Mesenchymal stem cell (in vitro differentiated cells and primary cell): Measurements from ENCODE around the gene KLHL17.

ENCODE experiments used
- DNase-seq: peaks from one replicate; pipeline ENCODE4 v3.0.0-alpha.2; 2013
- H2AFZ ChIP-seq: one replicate; pipeline ENCODE4 v1.6.1; 2013; ENCODE audit warnings: low read depth, mild to moderate bottlenecking, control low read depth, inconsistent platforms, low read length, moderate library complexity
- H2AK5ac ChIP-seq: 2 replicates; pipeline ENCODE4 v1.6.1; 2013; ENCODE audit warnings: low read length, moderate library complexity, mild to moderate bottlenecking, inconsistent platforms; ENCODE audit not compliant: severe bottlenecking
- H2BK120ac ChIP-seq: one replicate; pipeline ENCODE4 v1.6.1; 2013; ENCODE audit warnings: low read depth, mild to moderate bottlenecking, inconsistent platforms, low read length, moderate library complexity
- H2BK12ac ChIP-seq, 2 experiments: one replicate each; pipeline ENCODE4 v1.6.1; 2013; ENCODE audit warnings: inconsistent platforms in 2 of 2, low read length in 2 of 2, mild to moderate bottlenecking in 2 of 2, moderate library complexity in 2 of 2, control low read depth in 1 of 2
- H2BK15ac ChIP-seq: one replicate; pipeline ENCODE4 v1.6.1; 2013; ENCODE audit warnings: mild to moderate bottlenecking, low read depth, inconsistent platforms; ENCODE audit not compliant: poor library complexity, severe bottlenecking
- H2BK5ac ChIP-seq: 2 replicates; pipeline ENCODE4 v1.6.1; 2013; ENCODE audit warnings: low read depth, mild to moderate bottlenecking, low read length, control low read depth, inconsistent platforms; ENCODE audit not compliant: poor library complexity, severe bottlenecking
- H3K14ac ChIP-seq, 2 experiments: one replicate each; pipeline ENCODE4 v1.6.1; 2013; ENCODE audit warnings: inconsistent platforms in 2 of 2, low read length in 2 of 2, control low read depth in 1 of 2, mild to moderate bottlenecking in 1 of 2, moderate library complexity in 1 of 2
- H3K18ac ChIP-seq, 2 experiments: one replicate each; pipeline ENCODE4 v1.6.1; 2013; ENCODE audit warnings: inconsistent platforms in 2 of 2, low read length in 2 of 2, control low read depth in 1 of 2, low read depth in 1 of 2, mild to moderate bottlenecking in 1 of 2
- H3K23ac ChIP-seq, 2 experiments: one replicate each; pipeline ENCODE4 v1.6.1; 2013; ENCODE audit warnings: inconsistent platforms in 2 of 2, low read length in 2 of 2, mild to moderate bottlenecking in 2 of 2, moderate library complexity in 2 of 2, control low read depth in 1 of 2
- H3K27ac ChIP-seq: 2 replicates; pipeline ENCODE4 v1.5.1; 2013; ENCODE audit warnings: mild to moderate bottlenecking, moderate library complexity, low read length, control low read depth, inconsistent platforms; ENCODE audit not compliant: poor library complexity, severe bottlenecking
- H3K27me3 ChIP-seq, 2 experiments: 2 replicates each; pipeline versions ENCODE4 v1.6.1 to v1.7.0; 2013; ENCODE audit warnings: low read length in 2 of 2, mild to moderate bottlenecking in 2 of 2, moderate library complexity in 2 of 2, control low read depth in 1 of 2, inconsistent platforms in 1 of 2; ENCODE audit not compliant: control insufficient read depth in 1 of 2, insufficient read depth in 1 of 2
- H3K36me3 ChIP-seq, 2 experiments: 2 replicates each; pipeline versions ENCODE4 v1.6.1 to v1.7.0; 2013; ENCODE audit warnings: low read length in 2 of 2, control low read depth in 1 of 2, inconsistent platforms in 1 of 2, low read depth in 1 of 2, mild to moderate bottlenecking in 1 of 2; ENCODE audit not compliant: insufficient read depth in 2 of 2, control insufficient read depth in 1 of 2
- H3K4ac ChIP-seq, 2 experiments: one replicate each; pipeline ENCODE4 v1.6.1; 2013; ENCODE audit warnings: inconsistent platforms in 2 of 2, low read length in 2 of 2, mild to moderate bottlenecking in 2 of 2, moderate library complexity in 2 of 2, control low read depth in 1 of 2, low read depth in 1 of 2
- H3K4me1 ChIP-seq: 2 replicates; pipeline ENCODE4 v1.6.1; 2013; ENCODE audit warnings: low read depth, low read length, control low read depth; ENCODE audit not compliant: control insufficient read depth, insufficient read depth
- H3K4me2 ChIP-seq: 2 replicates; pipeline ENCODE4 v1.6.1; 2013; ENCODE audit warnings: low read length, mild to moderate bottlenecking, inconsistent platforms; ENCODE audit not compliant: poor library complexity, severe bottlenecking
- H3K4me3 ChIP-seq, 2 experiments: 2 replicates each; pipeline versions ENCODE4 v1.5.1 to v1.7.0; 2013; ENCODE audit warnings: low read length in 2 of 2, mild to moderate bottlenecking in 2 of 2, control low read depth in 1 of 2, low read depth in 1 of 2; ENCODE audit not compliant: insufficient read depth in 1 of 2
- H3K79me1 ChIP-seq: replicated peaks from 2 replicates; pipeline ENCODE4 v1.6.1; 2013; ENCODE audit warnings: mild to moderate bottlenecking, control low read depth, low read length, inconsistent platforms; ENCODE audit not compliant: poor library complexity, severe bottlenecking
- H3K9ac ChIP-seq: 2 replicates; pipeline ENCODE4 v1.7.0; 2013; ENCODE audit warnings: mild to moderate bottlenecking, low read length, moderate library complexity
- H3K9me3 ChIP-seq: 2 replicates; pipeline ENCODE4 v1.7.0; 2013; ENCODE audit warnings: mild to moderate bottlenecking, low read length; ENCODE audit not compliant: control insufficient read depth
- H4K8ac ChIP-seq: one replicate; pipeline ENCODE4 v1.6.1; 2013; ENCODE audit warnings: inconsistent platforms, mild to moderate bottlenecking, low read length, moderate library complexity
- H4K91ac ChIP-seq: one replicate; pipeline ENCODE4 v1.6.1; 2013; ENCODE audit warnings: mild to moderate bottlenecking, low read length, inconsistent platforms
- WGBS: methylation state at CpG from one replicate; pipeline ENCODE4 v1.1.7; 2013; ENCODE audit warnings: mixed read lengths; 5-methylcytosine and 5-hydroxymethylcytosine counted together

KLHL17 gene

DNA sequence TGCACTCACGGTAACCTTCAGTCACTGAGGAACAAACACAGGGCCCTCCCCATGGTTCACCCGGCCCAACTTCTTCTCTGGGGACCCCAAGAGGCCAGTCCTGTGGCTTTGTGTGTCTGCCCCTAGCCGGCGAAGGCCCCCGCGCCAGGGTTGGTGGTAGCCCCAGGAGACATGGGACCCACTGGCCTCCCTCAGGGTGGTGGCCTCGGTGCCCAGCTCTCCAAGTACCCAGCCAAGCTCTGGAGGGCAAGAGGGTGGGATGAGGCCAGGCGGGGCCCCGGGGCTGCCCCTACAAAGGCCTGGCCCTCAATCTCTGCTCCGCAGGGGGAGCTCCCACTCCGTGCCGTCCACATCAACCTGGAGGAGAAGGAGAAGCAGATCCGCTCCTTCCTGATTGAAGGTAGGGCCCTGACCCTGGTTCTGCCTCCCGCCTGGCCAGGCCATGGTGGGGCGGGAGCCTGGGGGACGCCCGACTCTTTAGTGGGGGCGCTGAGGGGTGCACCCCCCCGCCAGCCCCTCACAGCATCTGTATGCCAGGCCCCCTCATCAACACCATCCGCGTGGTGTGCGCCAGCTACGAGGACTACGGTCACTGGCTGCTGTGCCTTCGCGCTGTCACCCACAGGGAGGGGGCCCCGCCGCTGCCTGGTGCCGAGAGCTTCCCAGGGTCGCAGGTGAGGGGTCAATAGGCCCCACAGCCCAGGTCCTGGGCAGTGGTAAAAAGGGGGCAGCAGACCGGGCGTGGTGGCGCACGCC is 11.5 kb downstream of the KLHL17 start:
- Histone ChIP-seq H4K91ac (no peak overlapping the region), H2BK15ac (peak overlapping the region; percentile 6), H3K36me3 (peaks cover 0 to 9% of the 10 kb centered on the region in 2 experiments), H2BK120ac (no peak overlapping the region), H2BK5ac (no peak overlapping the region), H2AFZ (no peak overlapping the region), H3K9me3 (no peaks in the 10 kb centered on the region), H3K9ac (no peak overlapping the region), H3K23ac (no peak overlapping the region), H3K4me1 (peaks cover 14% of the 10 kb centered on the region), H3K27me3 (peaks cover 0 to 86% of the 10 kb centered on the region in 2 experiments), H3K27ac (no peak overlapping the region), H2AK5ac (no peak overlapping the region), H3K4me3 (no peak overlapping the region), H3K79me1 (no peaks in the 10 kb centered on the region), H3K4ac (no peak overlapping the region), H4K8ac (no peak overlapping the region), H3K4me2 (no peak overlapping the region), H3K14ac (no peak overlapping the region), H3K18ac (no peak overlapping the region), H2BK12ac (no peak overlapping the region)
- WGBS = 91% methylated on average over 34 of the region's 34 CpGs
- DNase-seq = no peak

DNA sequence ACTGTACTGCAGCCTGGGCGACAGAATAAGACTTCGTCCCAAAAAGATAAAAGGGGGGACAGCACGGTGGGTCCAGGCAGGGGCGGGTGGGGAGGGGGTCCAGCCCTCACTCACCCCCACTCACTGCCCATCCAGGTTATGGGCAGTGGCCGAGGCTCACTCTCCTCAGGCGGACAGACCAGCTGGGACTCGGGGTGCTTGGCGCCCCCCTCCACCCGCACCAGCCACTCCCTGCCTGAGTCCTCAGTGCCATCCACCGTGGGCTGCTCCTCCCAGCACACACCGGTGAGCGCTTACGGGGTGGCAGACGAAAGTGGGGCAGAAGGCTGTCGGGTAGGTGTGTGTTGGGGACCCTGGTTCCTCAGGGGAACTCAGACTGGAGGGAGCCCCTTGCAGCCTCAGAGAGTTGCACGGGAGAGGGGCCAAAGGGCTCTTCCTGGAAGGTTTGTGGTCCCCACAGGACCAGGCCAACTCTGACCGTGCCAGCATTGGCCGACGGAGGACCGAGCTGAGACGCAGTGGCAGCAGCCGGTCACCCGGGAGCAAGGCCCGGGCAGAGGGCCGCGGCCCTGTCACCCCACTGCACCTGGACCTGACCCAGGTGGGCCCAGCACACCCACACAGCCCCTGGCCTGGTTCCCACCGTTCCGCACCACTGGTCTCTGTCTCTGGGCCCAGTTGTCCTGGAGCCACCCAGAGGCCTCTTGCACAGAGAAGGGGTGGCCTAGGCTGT is 12.5 kb downstream of the KLHL17 start:
- Histone ChIP-seq H2BK120ac (no peak overlapping the region), H3K4me3 (no peak overlapping the region), H2AK5ac (no peak overlapping the region), H2BK15ac (no peak overlapping the region), H2BK5ac (no peak overlapping the region), H3K18ac (no peak overlapping the region), H3K4me1 (peaks cover 8% of the 10 kb centered on the region), H4K91ac (no peak overlapping the region), H3K27me3 (peaks cover 0 to 77% of the 10 kb centered on the region in 2 experiments), H3K4ac (no peak overlapping the region), H3K36me3 (peaks cover 0 to 9% of the 10 kb centered on the region in 2 experiments), H4K8ac (no peak overlapping the region), H3K9me3 (no peaks in the 10 kb centered on the region), H3K14ac (no peak overlapping the region), H2BK12ac (no peak overlapping the region), H3K79me1 (no peaks in the 10 kb centered on the region), H2AFZ (no peak overlapping the region), H3K9ac (no peak overlapping the region), H3K27ac (no peak overlapping the region), H3K23ac (no peak overlapping the region), H3K4me2 (no peak overlapping the region)
- WGBS = 94% methylated on average over 21 of the region's 28 CpGs
- DNase-seq = no peak

DNA sequence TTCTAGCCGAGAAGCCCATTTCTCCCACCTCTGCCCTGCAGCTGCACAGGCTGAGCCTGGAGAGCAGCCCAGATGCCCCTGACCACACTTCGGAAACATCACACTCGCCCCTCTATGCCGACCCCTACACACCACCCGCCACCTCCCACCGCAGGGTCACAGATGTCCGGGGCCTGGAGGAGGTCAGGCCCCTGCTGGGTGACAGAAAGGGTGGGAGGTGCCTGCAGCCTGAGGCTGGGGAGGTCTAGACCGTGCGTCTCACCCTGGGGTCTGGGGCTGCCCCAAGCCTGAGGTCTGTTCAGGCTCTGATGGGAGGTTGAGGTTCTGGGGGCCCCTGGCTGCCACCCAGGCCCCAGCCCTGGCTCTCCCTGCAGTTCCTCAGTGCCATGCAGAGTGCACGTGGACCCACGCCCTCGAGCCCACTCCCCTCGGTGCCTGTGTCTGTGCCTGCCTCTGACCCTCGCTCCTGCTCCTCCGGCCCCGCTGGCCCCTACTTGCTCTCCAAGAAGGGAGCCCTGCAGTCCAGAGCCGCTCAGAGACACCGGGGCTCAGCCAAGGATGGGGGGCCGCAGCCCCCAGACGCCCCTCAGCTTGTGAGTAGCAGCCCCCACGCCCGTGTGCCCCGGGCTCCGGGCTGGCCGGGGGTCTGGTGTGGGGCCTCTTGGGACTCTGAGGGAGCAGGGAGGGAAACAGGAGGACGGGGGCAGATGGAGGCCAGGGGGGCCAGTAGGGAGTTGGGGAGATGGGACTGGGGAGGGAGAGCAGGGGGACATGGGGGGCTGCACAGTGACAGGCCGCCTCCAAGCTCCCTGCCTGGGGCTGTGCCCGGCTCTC is 13.3 kb downstream of the KLHL17 start:
- Histone ChIP-seq H3K36me3 (peaks cover 0 to 9% of the 10 kb centered on the region in 2 experiments), H4K8ac (no peak overlapping the region), H3K27ac (no peak overlapping the region), H3K14ac (no peak overlapping the region), H3K4me3 (no peak overlapping the region), H3K4me2 (no peak overlapping the region), H2BK12ac (no peak overlapping the region), H2AK5ac (no peak overlapping the region), H3K4me1 (peaks cover 8% of the 10 kb centered on the region), H3K27me3 (peaks cover 0 to 70% of the 10 kb centered on the region in 2 experiments), H4K91ac (no peak overlapping the region), H2AFZ (no peak overlapping the region), H3K18ac (no peak overlapping the region), H2BK15ac (peak overlapping the region; percentile 8), H3K9ac (no peak overlapping the region), H3K4ac (no peak overlapping the region), H3K23ac (no peak overlapping the region), H2BK120ac (no peak overlapping the region), H2BK5ac (no peak overlapping the region), H3K9me3 (no peaks in the 10 kb centered on the region), H3K79me1 (no peaks in the 10 kb centered on the region)
- WGBS = 87% methylated on average over 24 of the region's 28 CpGs
- DNase-seq = no peak

DNA sequence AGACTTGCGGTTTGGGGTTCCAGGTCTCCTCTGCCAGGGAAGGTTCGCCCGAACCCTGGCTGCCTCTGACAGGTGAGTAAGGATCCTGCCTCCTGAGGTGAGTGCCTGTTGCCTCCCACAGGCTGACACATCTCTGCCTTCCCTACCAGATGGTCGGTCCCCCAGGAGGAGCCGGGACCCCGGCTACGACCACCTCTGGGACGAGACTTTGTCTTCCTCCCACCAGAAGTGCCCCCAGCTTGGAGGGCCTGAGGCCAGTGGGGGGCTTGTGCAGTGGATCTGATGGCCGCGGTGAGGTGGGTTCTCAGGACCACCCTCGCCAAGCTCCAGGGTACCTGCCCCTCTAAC is 13.9 kb downstream of the KLHL17 start:
- Histone ChIP-seq H3K27ac (no peak overlapping the region), H3K4me1 (peaks cover 8% of the 10 kb centered on the region), H3K4me2 (no peak overlapping the region), H2BK5ac (no peak overlapping the region), H3K4me3 (no peak overlapping the region), H4K8ac (no peak overlapping the region), H3K4ac (no peak overlapping the region), H2BK120ac (no peak overlapping the region), H3K14ac (no peak overlapping the region), H3K23ac (no peak overlapping the region), H2AK5ac (no peak overlapping the region), H3K9ac (no peak overlapping the region), H3K79me1 (no peaks in the 10 kb centered on the region), H2BK15ac (peak overlapping the region; percentile 8), H3K9me3 (no peaks in the 10 kb centered on the region), H3K36me3 (peaks cover 0 to 9% of the 10 kb centered on the region in 2 experiments), H3K18ac (no peak overlapping the region), H4K91ac (no peak overlapping the region), H3K27me3 (peaks cover 0 to 67% of the 10 kb centered on the region in 2 experiments), H2AFZ (no peak overlapping the region), H2BK12ac (no peak overlapping the region)
- no peak for DNase-seq
- 87% methylated on average over 8 of the region's 11 CpGs for WGBS
